GM12875 (cell line): ENCODE results near the gene FTCD.
"Not testable (repeated sequence)": the region's sequence is repeated elsewhere in the genome, so short reads cannot be mapped to it uniquely, and the experiment has no call there.

Source experiments
- H3K4me3 ChIP-seq: one replicate; pipeline ENCODE4 v1.5.1; 2011; ENCODE audit warnings: low read depth, low read length, control low read depth
- CTCF ChIP-seq: IDR thresholded peaks from 2 replicates; pipeline ENCODE4 v1.5.1; 2011; ENCODE audit warnings: low read depth, mild to moderate bottlenecking, control low read depth, inconsistent platforms, low read length, moderate library complexity, borderline replicate concordance; ENCODE audit not compliant: insufficient read depth

Gene FTCD

GRCh38 chr21:46155514-46156377, at the start of gene FTCD:
Gene FTCD (minus strand): TSS chr21:46155579. CDS start chr21:46155523, 56 bp downstream.
- H3K4me3 ChIP-seq, result no peak within 1 kb of the TSS
- no peak for TF ChIP-seq CTCF

- no peak for TF ChIP-seq CTCF
- no peak overlapping the region for H3K4me3 ChIP-seq
Observed at GRCh38 chr21:46205166-46205565, 49.8 kb upstream of the FTCD start.

GRCh38 chr21:46203203-46203600, 47.8 kb upstream of the FTCD start:
- H3K4me3 ChIP-seq, result no peak overlapping the region
- TF ChIP-seq CTCF, result no peak

- no peak for TF ChIP-seq CTCF
- H3K4me3 ChIP-seq, result no peak overlapping the region
Observed at GRCh38 chr21:46202592-46203202, 47.3 kb upstream of the FTCD start.

GRCh38 chr21:46200877-46201803, 45.8 kb upstream of the FTCD start:
- H3K4me3 ChIP-seq, result not testable (repeated sequence)

GRCh38 chr21:46199436-46200373, 44.3 kb upstream of the FTCD start:
- no peak overlapping the region for H3K4me3 ChIP-seq
- TF ChIP-seq CTCF, result no peak
